ENCODE results near the gene RRM2. TPM values are rescaled to one million over a fixed set of nuclear protein-coding genes. Genes with fewer than 3 reads are reported as not detected.

The RRM2 gene
- total RNA-seq, 1 donor from 2014 or later, result 8.4 TPM

GRCh38 chr2:10094271-10094814 is 28.2 kb upstream of the RRM2 start:
- intact Hi-C loops (cut with DNase I), result no loop called here

GRCh38 chr2:10095175-10095574 is 27.4 kb upstream of the RRM2 start:
- Histone ChIP-seq H3K4me1 (peaks cover 13% of the 10 kb centered on the region), H3K9me3 (no peaks in the 10 kb centered on the region), H3K27me3 (ENCODE audit: low read depth) (peaks cover 36% of the 10 kb centered on the region), H3K36me3 (no peaks in the 10 kb centered on the region), H3K4me3 (no peak overlapping the region), H3K27ac (no peak overlapping the region)
- intact Hi-C loops (cut with DNase I), result no loop called here
- ATAC-seq (no peak), DNase-seq (no peak)
- no peak for TF ChIP-seq CTCF (IDR thresholded peaks at IDR 0.05)

More at GRCh38 chr2:10094271-10094814, 28.2 kb upstream of the RRM2 start:
- Histone ChIP-seq H3K36me3 (no peaks in the 10 kb centered on the region), H3K9me3 (no peaks in the 10 kb centered on the region), H3K4me3 (no peak overlapping the region), H3K4me1 (peaks cover 13% of the 10 kb centered on the region), H3K27me3 (ENCODE audit: low read depth) (peaks cover 41% of the 10 kb centered on the region), H3K27ac (no peak overlapping the region)
- ATAC-seq, result no peak
- no peak for TF ChIP-seq CTCF (IDR thresholded peaks at IDR 0.05)
- no peak for DNase-seq

GRCh38 chr2:10096641-10097040 is 25.9 kb upstream of the RRM2 start:
- DNase-seq (no peak), ATAC-seq (no peak)
- Histone ChIP-seq H3K4me3 (no peak overlapping the region), H3K4me1 (peaks cover 6% of the 10 kb centered on the region), H3K27ac (no peak overlapping the region), H3K9me3 (no peaks in the 10 kb centered on the region), H3K36me3 (no peaks in the 10 kb centered on the region), H3K27me3 (ENCODE audit: low read depth) (peaks cover 24% of the 10 kb centered on the region)
- intact Hi-C loops (cut with DNase I), result no loop called here
- no peak for TF ChIP-seq CTCF (IDR thresholded peaks at IDR 0.05)

- intact Hi-C loops (cut with DNase I), result no loop called here
- Histone ChIP-seq H3K4me1 (peaks cover 6% of the 10 kb centered on the region), H3K27ac (no peak overlapping the region), H3K9me3 (no peaks in the 10 kb centered on the region), H3K4me3 (no peak overlapping the region), H3K27me3 (ENCODE audit: low read depth) (peaks cover 20% of the 10 kb centered on the region), H3K36me3 (no peaks in the 10 kb centered on the region)
- peak; percentile 93 for TF ChIP-seq CTCF (IDR thresholded peaks at IDR 0.05)
- ATAC-seq (peak; percentile 90 to 97), DNase-seq (peak; percentile 77)
Measured at GRCh38 chr2:10097352-10098148, 25.0 kb upstream of the RRM2 start.

GRCh38 chr2:10101491-10101890 is 21.0 kb upstream of the RRM2 start:
- DNase-seq (no peak), ATAC-seq (no peak)
- intact Hi-C loops (cut with DNase I), result no loop called here
- Histone ChIP-seq H3K36me3 (no peaks in the 10 kb centered on the region), H3K4me3 (no peak overlapping the region), H3K27ac (no peak overlapping the region), H3K9me3 (no peaks in the 10 kb centered on the region), H3K4me1 (peaks cover 6% of the 10 kb centered on the region), H3K27me3 (ENCODE audit: low read depth) (no peaks in the 10 kb centered on the region)
- TF ChIP-seq CTCF (IDR thresholded peaks at IDR 0.05), result no peak
